ENCODE data around the gene TMIE.
"Not testable (repeated sequence)": the region's sequence is repeated elsewhere in the genome, so short reads cannot be mapped to it uniquely, and the experiment has no call there.

The TMIE gene

DNA sequence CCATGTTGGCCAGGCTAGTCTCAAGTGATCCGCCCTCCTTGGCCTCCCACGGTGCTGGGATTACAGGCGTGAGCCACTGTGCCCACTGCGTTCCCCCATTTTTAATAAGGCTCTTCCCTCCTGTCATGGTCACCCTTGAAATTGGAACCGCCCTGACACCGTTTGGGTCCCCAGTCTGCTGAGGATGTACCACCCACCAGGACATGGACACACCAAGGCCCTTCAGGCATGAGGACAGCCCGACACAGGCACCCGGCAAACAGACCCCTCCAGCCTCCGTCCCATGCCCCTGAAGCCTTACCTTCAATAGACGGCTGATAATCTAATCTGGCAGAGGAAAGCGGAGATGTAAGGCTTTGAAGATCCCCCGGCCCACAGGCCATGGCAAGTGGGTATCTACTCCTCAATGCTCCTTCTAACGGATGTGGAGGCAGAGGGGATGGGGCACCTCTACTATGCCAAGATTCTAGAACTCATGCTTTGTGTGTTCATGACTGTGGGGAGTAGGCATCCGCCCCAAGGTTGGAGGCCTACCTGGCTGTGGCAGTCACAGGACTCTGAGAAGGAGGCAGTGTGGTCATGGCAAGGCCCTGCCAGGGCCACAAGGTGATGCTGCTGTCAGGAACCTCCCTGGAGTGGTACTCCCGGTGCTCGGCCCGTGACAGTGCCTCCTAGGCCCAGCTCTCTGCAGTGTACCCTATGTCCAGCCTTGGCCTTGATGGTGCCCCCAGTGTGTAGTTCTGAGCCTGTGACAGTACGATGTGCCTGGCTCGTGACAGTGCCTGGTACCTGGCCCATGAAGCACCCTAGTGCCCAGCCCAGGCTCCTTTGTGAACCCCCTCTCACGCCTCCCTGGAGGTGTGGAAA is 35.0 kb downstream of the TMIE start:
- H3K27ac ChIP-seq (ENCODE audit: low read depth, low read length), result no peak overlapping the region
- H3K9ac ChIP-seq (ENCODE audit: low read length), result no peak overlapping the region
- H3K9me3 ChIP-seq (ENCODE audit: control insufficient read depth, insufficient read depth, low read depth, low read length), result no peaks in the 10 kb centered on the region
- no peak overlapping the region for H3K4me3 ChIP-seq (ENCODE audit: low read depth, low read length)
- H3K27me3 ChIP-seq (ENCODE audit: control insufficient read depth, insufficient read depth, low read length), result no peaks in the 10 kb centered on the region
- no peaks in the 10 kb centered on the region for H3K36me3 ChIP-seq (ENCODE audit: control insufficient read depth, insufficient read depth, low read length)
- H3K4me1 ChIP-seq (ENCODE audit: control insufficient read depth, insufficient read depth, low read length), result no peaks in the 10 kb centered on the region

DNA sequence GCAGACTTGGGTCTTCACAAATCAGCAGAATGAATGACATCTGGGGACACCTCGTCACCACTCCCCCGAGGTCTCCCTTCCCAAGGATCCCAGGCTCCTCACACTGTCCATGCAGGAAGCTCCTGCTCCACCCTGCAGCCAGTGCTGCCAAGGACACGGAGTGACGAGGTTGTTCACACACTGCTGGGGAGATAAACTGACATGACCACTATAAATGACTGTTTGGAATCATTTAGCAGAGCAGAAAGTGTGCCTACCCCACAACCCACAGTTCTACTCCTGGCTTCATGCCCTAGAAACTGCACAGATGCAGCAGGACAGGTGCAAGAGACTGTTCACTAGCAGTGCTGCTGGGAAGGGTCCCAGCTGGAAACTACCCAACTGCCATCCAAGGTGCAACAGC is 36.1 kb downstream of the TMIE start:
- H3K36me3 ChIP-seq (ENCODE audit: control insufficient read depth, insufficient read depth, low read length), result no peaks in the 10 kb centered on the region
- H3K27me3 ChIP-seq (ENCODE audit: control insufficient read depth, insufficient read depth, low read length), result no peaks in the 10 kb centered on the region
- H3K9ac ChIP-seq (ENCODE audit: low read length), result no peak overlapping the region
- no peak overlapping the region for H3K27ac ChIP-seq (ENCODE audit: low read depth, low read length)
- H3K4me3 ChIP-seq (ENCODE audit: low read depth, low read length), result no peak overlapping the region
- no peaks in the 10 kb centered on the region for H3K9me3 ChIP-seq (ENCODE audit: control insufficient read depth, insufficient read depth, low read depth, low read length)
- H3K4me1 ChIP-seq (ENCODE audit: control insufficient read depth, insufficient read depth, low read length), result no peaks in the 10 kb centered on the region

GRCh38 chr3:46739565-46739964 is 38.4 kb downstream of the TMIE start:
- not testable (repeated sequence) for H3K9me3 ChIP-seq (ENCODE audit: control insufficient read depth, insufficient read depth, low read depth, low read length); H3K36me3 ChIP-seq (ENCODE audit: control insufficient read depth, insufficient read depth, low read length); H3K27me3 ChIP-seq (ENCODE audit: control insufficient read depth, insufficient read depth, low read length); H3K27ac ChIP-seq (ENCODE audit: low read depth, low read length); H3K4me1 ChIP-seq (ENCODE audit: control insufficient read depth, insufficient read depth, low read length); H3K9ac ChIP-seq (ENCODE audit: low read length); H3K4me3 ChIP-seq (ENCODE audit: low read depth, low read length)

- H3K36me3 ChIP-seq (ENCODE audit: control insufficient read depth, insufficient read depth, low read length), result no peaks in the 10 kb centered on the region
- no peaks in the 10 kb centered on the region for H3K27me3 ChIP-seq (ENCODE audit: control insufficient read depth, insufficient read depth, low read length)
- no peak overlapping the region for H3K27ac ChIP-seq (ENCODE audit: low read depth, low read length)
- no peak overlapping the region for H3K9ac ChIP-seq (ENCODE audit: low read length)
- no peak overlapping the region for H3K4me3 ChIP-seq (ENCODE audit: low read depth, low read length)
- H3K9me3 ChIP-seq (ENCODE audit: control insufficient read depth, insufficient read depth, low read depth, low read length), result no peaks in the 10 kb centered on the region
- H3K4me1 ChIP-seq (ENCODE audit: control insufficient read depth, insufficient read depth, low read length), result peaks cover 9% of the 10 kb centered on the region; the same call in 1 of the 2 replicates
These were observed 41.9 kb downstream of the TMIE start for GRCh38 chr3:46742992-46743585.

- H3K27ac ChIP-seq (ENCODE audit: low read depth, low read length), result no peak overlapping the region
- H3K9ac ChIP-seq (ENCODE audit: low read length), result no peak overlapping the region
- no peaks in the 10 kb centered on the region for H3K9me3 ChIP-seq (ENCODE audit: control insufficient read depth, insufficient read depth, low read depth, low read length)
- H3K4me3 ChIP-seq (ENCODE audit: low read depth, low read length), result no peak overlapping the region
- H3K27me3 ChIP-seq (ENCODE audit: control insufficient read depth, insufficient read depth, low read length), result no peaks in the 10 kb centered on the region
- peaks cover 10% of the 10 kb centered on the region; the same call in 1 of the 2 replicates for H3K4me1 ChIP-seq (ENCODE audit: control insufficient read depth, insufficient read depth, low read length)
- H3K36me3 ChIP-seq (ENCODE audit: control insufficient read depth, insufficient read depth, low read length), result no peaks in the 10 kb centered on the region
These were observed 45.5 kb downstream of the TMIE start for GRCh38 chr3:46746711-46747110.

DNA sequence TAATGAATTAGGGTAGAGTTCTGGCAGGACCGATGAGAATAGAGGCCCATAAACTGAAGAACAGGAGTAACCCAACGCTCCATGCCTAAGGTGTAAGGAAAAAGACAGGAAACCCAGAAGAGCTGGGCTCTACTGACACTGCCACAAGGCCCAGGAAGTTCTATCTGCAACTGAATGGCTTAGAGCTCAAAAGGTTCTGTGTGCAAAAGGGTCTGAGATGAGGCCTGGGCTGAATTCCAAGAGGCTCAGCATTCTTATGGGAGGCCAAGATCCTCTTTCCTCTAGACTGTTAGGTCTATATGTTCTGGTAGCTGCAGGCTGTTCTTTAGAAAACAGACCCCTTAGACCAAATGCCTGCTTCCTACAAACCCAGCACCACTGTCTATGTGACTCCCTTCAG is 47.0 kb downstream of the TMIE start:
- Histone ChIP-seq H3K4me1 (ENCODE audit: control insufficient read depth, insufficient read depth, low read length) (peaks cover 6% of the 10 kb centered on the region; the same call in 1 of the 2 replicates), H3K36me3 (ENCODE audit: control insufficient read depth, insufficient read depth, low read length) (no peaks in the 10 kb centered on the region), H3K27me3 (ENCODE audit: control insufficient read depth, insufficient read depth, low read length) (no peaks in the 10 kb centered on the region), H3K9ac (ENCODE audit: low read length) (no peak overlapping the region), H3K9me3 (ENCODE audit: control insufficient read depth, insufficient read depth, low read depth, low read length) (no peaks in the 10 kb centered on the region), H3K4me3 (ENCODE audit: low read depth, low read length) (no peak overlapping the region), H3K27ac (ENCODE audit: low read depth, low read length) (no peak overlapping the region)

DNA sequence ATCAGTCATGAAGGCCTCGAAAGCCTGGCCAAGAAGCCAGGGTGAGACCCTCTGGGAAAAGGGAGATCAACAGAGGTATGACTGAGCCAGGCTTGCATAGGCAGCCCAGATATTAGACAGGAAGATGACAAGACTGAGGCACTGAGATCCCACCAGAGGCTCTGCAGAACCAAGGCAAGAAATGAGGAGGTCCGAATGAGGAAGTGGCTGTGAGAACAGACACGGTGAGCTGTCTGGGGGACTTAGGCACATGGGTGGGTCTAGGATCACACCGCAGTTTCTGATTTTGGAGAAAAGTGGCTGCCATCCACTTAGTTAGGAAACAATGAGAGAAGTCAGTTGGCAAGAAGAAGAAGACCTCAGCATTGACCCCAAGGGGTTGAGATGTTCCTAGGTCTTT is 47.9 kb downstream of the TMIE start:
- no peaks in the 10 kb centered on the region for H3K27me3 ChIP-seq (ENCODE audit: control insufficient read depth, insufficient read depth, low read length)
- no peaks in the 10 kb centered on the region for H3K9me3 ChIP-seq (ENCODE audit: control insufficient read depth, insufficient read depth, low read depth, low read length)
- H3K4me1 ChIP-seq (ENCODE audit: control insufficient read depth, insufficient read depth, low read length), result 0 out of 2 replicates have a peak, but pooled peaks cover 3% of the 10 kb centered on the region
- H3K27ac ChIP-seq (ENCODE audit: low read depth, low read length), result no peak overlapping the region
- no peaks in the 10 kb centered on the region for H3K36me3 ChIP-seq (ENCODE audit: control insufficient read depth, insufficient read depth, low read length)
- no peak overlapping the region for H3K4me3 ChIP-seq (ENCODE audit: low read depth, low read length)
- H3K9ac ChIP-seq (ENCODE audit: low read length), result no peak overlapping the region

- Histone ChIP-seq H3K36me3 (ENCODE audit: control insufficient read depth, insufficient read depth, low read length) (no peaks in the 10 kb centered on the region), H3K4me1 (ENCODE audit: control insufficient read depth, insufficient read depth, low read length) (0 out of 2 replicates have a peak, but pooled peaks cover 3% of the 10 kb centered on the region), H3K27ac (ENCODE audit: low read depth, low read length) (no peak overlapping the region), H3K9me3 (ENCODE audit: control insufficient read depth, insufficient read depth, low read depth, low read length) (no peaks in the 10 kb centered on the region), H3K4me3 (ENCODE audit: low read depth, low read length) (no peak overlapping the region), H3K9ac (ENCODE audit: low read length) (no peak overlapping the region), H3K27me3 (ENCODE audit: control insufficient read depth, insufficient read depth, low read length) (no peaks in the 10 kb centered on the region)
These were observed 49.4 kb downstream of the TMIE start for GRCh38 chr3:46750555-46751038.

- H3K27me3 ChIP-seq (ENCODE audit: control insufficient read depth, insufficient read depth, low read length); H3K36me3 ChIP-seq (ENCODE audit: control insufficient read depth, insufficient read depth, low read length); H3K9ac ChIP-seq (ENCODE audit: low read length); H3K4me3 ChIP-seq (ENCODE audit: low read depth, low read length); H3K4me1 ChIP-seq (ENCODE audit: control insufficient read depth, insufficient read depth, low read length); H3K9me3 ChIP-seq (ENCODE audit: control insufficient read depth, insufficient read depth, low read depth, low read length); H3K27ac ChIP-seq (ENCODE audit: low read depth, low read length): not testable (repeated sequence)
These were observed 51.9 kb downstream of the TMIE start for GRCh38 chr3:46753127-46753526.

DNA sequence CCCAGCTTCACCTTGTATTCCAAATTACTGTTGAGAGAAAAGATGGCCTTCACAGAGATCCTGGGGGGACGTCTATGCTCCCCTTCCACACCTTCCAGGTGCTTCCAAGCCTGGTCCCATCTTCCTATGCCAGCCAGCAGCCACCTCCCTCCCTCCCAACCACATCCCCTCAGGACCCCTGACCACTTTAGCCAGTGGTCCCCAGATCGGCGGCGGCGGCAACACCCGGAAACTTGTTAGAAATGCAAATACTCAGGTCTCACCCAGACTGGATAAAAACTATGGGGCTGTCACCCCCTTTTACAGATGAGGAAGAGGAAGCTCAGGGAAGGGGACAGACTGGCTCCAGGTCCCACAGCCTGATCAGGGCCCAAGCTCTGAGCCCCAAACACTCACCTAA is 54.5 kb downstream of the TMIE start:
- H3K27ac ChIP-seq (ENCODE audit: low read depth, low read length), result no peak overlapping the region
- H3K9me3 ChIP-seq (ENCODE audit: control insufficient read depth, insufficient read depth, low read depth, low read length), result no peaks in the 10 kb centered on the region
- no peak overlapping the region for H3K4me3 ChIP-seq (ENCODE audit: low read depth, low read length)
- H3K27me3 ChIP-seq (ENCODE audit: control insufficient read depth, insufficient read depth, low read length), result no peaks in the 10 kb centered on the region
- H3K36me3 ChIP-seq (ENCODE audit: control insufficient read depth, insufficient read depth, low read length), result no peaks in the 10 kb centered on the region
- no peak overlapping the region for H3K9ac ChIP-seq (ENCODE audit: low read length)
- peaks cover 3% of the 10 kb centered on the region; the same call in 1 of the 2 replicates for H3K4me1 ChIP-seq (ENCODE audit: control insufficient read depth, insufficient read depth, low read length)

DNA sequence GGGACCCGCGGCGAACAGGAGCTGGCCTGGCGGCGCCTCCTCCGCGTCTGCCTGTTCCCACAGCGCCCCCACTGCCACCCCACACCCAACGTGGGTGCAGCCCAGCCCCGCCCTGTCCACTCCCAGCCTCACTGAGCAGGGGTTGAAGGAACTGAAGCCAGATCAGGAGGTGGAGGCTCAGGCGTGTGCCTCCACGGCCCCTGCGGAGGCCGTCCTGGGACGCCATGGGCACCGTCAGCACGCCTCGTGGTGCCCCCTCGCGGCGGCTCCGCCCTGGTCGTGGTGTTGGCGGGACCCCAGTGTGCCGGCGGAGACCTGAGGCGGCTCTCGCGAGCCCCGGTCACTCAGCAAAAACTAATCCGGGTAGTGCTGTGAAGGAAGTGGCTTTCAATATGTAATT is 55.5 kb downstream of the TMIE start:
- H3K36me3 ChIP-seq (ENCODE audit: control insufficient read depth, insufficient read depth, low read length), result no peaks in the 10 kb centered on the region
- H3K27me3 ChIP-seq (ENCODE audit: control insufficient read depth, insufficient read depth, low read length), result no peaks in the 10 kb centered on the region
- peaks cover 3% of the 10 kb centered on the region; the same call in 1 of the 2 replicates for H3K4me1 ChIP-seq (ENCODE audit: control insufficient read depth, insufficient read depth, low read length)
- no peak overlapping the region for H3K4me3 ChIP-seq (ENCODE audit: low read depth, low read length)
- H3K9ac ChIP-seq (ENCODE audit: low read length), result no peak overlapping the region
- no peak overlapping the region for H3K27ac ChIP-seq (ENCODE audit: low read depth, low read length)
- H3K9me3 ChIP-seq (ENCODE audit: control insufficient read depth, insufficient read depth, low read depth, low read length), result no peaks in the 10 kb centered on the region

Measured in HUES6 (cell line).